ELR (cell line): ENCODE measurements around the gene GPHB5.
"Not testable (repeated sequence)": the region's sequence is repeated elsewhere in the genome, so short reads cannot be mapped to it uniquely, and the experiment has no call there.

Experiments used
- DNase-seq: peaks from one replicate; pipeline ENCODE4 v3.0.0-alpha.2; 2015; ENCODE audit warnings: low read depth

The GPHB5 gene, protein sequence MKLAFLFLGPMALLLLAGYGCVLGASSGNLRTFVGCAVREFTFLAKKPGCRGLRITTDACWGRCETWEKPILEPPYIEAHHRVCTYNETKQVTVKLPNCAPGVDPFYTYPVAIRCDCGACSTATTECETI

DNA sequence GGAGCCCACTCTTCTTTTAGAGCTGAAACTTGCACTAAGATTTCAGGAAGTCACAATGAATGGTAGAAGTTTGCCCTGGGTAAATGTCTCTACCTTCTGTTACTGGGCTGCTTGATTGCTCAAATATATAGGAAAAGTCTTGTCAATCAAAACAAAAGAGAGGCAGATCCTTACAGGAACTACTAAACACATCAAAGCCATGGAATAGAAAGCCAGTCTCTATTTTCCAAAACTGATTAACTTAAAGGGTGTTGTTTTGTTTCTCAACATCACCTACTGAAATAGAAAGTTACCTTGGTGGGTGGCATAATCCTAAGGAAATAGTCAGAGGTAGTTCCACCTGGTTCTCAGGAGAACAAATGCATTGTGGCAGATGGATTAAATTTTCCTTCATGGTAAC, at the start of gene GPHB5:
Gene GPHB5, minus strand, starts transcription at position 101 of the 400 bp plus-strand sequence. CDS start 1,086 bp downstream, outside the sequence.
- no peak for DNase-seq

DNA sequence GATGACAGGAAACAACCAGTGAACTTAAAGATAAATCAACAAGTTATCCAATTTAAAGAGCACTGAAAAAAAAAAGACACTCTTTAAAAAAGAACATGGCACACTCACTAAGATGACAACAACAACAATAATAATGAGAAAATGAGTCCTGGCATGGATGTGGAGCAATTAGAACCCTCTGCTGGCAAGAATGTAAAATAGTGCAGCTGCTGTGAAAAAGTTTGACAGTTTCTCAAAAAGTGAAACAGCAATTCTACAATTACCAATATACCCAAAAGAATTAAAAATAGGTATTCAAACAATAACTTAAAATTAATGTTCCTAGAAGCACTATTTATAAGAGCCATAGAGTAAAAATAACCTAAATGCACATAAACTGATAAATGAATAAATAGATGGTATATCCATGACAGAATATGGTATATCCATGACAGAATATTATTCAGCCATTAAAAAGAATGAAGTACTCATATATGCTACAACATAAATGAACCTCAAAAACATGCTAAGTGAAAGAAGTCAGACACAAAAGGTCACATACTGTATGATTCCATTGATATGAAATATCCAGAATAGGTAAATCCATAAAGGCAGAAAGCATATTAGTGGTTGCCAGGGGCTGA, 49.1 kb upstream of the GPHB5 start:
- DNase-seq: no peak

DNA sequence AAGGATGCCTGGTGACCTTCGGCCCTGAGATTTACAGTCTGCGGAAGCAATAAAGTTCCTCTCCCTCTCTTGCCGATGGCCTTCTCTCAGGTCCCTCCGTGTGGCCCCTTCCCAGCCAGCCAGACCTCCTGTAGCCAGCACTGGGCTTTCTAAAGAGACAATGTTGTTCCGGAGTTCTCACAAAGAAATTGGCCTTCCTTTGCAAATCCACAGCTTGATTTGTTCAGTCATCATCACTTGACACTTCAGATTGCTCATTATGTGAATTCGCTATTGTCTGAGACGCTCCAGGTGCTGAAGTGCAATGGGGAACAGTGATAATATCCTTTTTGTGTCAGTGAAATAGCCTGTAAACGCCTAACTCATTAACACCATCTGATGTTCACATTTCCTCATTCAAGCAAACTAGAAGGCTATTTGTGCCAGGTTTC, 43.7 kb upstream of the GPHB5 start:
- DNase-seq: no peak

DNA sequence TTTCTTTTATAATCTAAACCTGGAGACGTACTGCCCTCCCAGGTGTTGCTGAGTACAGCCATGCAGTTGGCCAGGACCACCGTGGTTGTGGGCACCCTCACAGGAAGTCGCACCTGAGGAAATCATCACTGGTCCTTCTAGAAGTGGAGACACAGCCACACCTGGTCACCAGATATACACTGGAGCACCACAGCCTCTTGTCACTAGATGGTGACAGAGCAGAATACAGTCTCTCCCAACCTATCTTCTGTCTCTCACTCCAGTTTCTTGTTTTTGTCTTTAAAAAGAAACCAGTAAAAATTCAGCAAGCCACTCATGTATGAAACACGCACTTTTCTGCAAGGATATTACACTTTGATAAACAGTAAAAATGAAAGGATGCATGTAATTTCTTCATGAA, 43.1 kb upstream of the GPHB5 start:
- DNase-seq: no peak

DNA sequence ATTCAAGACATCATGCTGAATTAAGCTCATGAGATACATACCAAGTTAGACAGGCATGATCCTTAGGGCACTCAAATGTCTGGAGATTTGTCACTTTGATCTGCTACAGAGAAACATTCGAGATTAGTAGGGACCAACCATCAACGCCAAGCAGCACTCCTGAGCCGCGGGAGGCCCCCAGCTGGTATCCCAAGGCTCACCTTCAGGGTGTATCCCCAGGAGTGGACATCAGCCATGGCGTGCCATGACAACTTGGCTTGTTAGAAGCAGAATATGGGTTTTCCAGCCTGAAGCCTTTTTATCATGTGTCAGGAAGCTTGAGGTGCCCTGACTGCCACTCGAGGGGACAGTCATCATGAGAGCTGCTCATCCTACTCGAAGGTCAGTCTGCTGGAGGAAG, 39.1 kb upstream of the GPHB5 start:
- no peak for DNase-seq

DNA sequence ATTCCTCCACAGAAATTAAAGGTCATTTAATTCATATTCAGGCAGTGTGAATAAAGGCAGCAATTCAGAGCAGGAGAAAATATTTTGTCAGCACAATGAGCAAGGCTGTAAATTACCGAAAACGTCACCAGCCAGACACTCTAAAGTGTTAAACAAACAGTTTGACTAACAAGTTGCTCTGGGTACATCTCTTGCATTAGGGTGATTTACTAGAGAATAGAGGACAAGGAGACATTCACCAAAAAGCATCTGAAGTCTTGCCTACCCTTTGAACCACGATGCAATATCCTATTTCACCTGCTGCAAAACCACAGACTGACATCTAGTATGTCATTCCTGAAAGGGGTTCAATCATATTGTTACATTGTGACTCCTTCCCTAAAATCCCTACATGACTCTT, 27.1 kb upstream of the GPHB5 start:
- DNase-seq: no peak

DNA sequence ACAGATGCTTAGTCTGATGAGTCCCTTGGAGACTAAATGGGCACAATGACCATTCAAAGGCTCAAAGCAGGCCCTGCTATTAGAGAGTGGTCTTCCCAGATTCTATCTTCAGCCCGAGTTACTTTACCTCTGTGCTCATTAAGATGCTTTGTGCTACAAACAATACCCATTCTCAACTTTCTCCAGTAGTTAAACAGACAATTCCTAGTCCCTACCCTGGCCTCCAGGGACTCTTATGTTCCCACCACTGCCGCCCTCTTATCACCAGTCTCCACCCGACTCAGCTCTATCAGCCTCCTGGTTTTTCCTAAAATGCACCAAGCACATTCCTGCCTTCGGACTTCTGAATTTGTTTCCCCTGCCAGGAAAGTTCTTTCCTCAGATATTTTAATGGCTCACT, 25.6 kb upstream of the GPHB5 start:
- DNase-seq: no peak

DNA sequence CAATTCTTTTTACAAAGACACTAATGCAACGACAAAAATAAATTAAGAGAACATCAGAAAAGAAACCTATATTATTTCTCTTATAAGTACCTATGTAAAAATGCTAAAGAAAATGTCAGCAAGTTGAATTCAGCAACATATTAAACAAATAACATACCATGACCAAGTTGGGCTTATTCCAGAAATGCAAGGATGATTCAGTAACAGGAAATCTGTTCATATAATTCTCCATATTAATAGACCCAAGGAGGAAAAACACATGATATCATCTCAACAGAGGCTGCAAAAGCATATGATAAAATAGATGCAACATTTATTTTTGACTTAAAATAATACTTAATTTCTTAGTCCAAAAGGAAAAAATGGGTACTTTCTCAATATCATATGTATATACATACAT, 25.1 kb upstream of the GPHB5 start:
- peak; percentile 48 for DNase-seq

DNA sequence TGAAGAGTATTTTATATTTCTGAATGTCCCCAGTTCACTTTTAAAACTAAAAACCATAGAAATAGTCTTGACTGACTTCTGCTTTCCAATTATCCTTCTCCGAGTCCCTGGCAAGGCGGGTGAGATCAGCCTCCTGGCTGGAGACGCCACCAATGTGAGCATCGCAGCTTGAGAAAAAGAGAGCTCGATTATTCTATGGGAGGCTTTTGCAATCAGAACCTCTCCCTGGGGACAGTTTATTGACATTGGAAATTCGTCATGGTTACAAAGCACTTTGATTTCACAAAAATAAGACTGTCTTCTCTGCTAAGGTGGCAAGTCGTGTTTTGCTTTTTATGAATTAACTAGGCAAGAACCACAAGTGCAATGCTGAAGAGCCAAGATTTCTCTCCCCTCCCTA, 23.6 kb upstream of the GPHB5 start:
- no peak for DNase-seq

DNA sequence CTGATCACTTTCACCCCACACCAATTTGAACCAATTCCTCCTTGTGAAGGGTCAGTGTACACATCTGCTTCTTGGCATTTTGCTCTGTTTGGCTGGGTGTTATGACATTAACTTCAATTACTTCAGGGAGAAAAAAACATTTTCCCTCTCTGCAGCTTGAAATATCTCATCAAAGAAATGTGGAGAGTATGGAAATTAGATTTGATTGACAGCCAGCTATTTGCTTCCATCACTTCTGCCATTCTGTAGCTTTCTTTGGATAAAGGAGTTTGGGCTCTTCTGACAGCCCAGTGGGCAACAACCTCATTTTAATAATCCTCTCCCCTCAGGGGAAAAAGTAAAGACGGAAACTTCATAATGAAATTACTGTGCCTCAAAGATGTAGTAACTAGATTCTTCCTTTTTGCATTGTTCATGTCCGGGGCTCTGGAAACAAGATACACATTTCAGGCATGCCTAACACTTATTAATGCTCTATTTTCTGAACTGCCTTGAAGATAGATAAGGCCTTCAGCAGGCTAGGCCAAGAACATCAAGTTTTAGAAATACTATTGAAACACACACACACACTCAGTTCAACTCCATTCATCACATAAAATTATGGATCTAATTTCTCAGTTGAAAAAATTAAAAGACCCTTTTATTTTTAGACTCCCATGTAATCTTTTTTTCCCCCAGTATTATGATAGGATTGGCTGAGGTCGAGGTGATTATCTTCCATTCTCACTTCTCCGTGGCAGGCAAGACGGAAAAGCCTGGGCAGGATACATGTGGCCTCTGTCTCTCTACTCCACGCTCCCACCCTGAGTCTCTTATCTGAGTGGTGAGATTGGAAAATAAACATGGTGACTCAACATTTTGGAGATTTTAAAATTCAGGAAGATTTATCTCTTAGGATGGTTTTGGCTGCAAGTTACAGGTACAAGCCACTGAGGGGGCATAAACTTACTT, 10.3 kb upstream of the GPHB5 start:
- DNase-seq: no peak

DNA sequence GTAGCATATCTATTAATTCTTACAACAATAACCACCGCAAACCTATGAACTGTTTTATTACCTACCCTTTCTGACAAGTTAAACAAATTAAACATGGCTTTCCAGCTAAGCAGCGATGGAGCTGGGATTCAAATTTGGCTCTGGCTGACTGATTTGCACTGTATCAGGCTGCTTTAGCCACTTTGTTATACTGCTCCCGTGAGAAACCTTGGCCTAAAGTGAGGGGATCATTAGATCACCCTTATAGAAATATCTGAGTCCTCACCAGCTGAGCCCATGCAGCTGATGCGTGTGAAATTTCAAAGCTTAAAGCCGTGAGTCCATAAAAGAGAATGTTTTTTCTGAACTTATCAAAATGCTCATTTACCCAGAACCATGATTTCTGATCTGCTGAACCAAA, 8.1 kb upstream of the GPHB5 start:
- no peak for DNase-seq

DNA sequence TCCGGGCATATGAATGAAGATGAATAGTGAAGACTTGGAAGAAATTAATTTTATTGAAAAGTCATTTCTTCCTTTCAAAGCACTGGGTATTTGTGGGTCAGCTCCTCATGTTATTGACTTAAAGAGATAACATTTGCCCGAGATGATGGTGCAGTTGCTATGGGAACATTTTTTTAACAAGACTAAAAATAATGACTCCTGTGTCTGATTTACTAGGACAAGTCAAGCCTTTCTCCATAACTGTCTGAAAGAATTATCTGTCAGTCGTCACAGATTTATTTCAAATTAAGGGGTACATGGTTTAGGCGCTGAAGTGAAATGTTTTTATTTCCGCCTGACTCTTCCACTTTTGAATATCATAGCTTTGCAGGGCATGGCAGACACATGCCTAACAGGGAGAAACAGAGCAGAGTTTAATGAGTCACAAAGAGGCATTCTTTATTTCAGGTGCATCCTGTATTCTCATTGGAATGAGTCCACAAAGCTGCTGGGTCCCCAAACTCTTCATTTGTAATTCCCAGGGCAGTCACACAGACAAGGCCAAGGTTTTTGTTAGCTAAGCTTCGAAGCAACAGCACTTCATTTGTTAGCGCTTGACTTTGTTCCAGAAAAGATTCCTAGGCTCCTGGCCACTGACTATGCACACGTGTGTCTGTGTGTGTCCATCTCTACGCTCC, 4.3 kb upstream of the GPHB5 start:
- no peak for DNase-seq

DNA sequence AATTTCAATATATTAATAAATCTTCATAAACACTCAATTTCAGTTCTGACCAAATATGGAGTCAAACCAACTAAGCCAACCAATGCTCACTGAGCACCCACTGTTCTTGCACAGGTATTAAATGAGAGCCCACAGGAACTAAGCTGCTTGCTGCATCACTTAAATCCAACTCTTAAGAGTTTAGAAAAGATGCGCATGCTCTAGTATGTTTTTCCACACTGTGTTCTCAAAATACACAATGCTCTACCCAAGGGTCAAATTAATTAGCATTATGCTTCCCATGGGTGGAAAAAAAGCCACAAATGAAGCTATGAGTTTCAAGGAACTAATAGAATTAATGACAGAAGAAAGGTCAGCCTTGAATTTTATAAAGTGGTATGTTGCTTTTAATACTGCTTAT, 3.7 kb upstream of the GPHB5 start:
- no peak for DNase-seq

DNA sequence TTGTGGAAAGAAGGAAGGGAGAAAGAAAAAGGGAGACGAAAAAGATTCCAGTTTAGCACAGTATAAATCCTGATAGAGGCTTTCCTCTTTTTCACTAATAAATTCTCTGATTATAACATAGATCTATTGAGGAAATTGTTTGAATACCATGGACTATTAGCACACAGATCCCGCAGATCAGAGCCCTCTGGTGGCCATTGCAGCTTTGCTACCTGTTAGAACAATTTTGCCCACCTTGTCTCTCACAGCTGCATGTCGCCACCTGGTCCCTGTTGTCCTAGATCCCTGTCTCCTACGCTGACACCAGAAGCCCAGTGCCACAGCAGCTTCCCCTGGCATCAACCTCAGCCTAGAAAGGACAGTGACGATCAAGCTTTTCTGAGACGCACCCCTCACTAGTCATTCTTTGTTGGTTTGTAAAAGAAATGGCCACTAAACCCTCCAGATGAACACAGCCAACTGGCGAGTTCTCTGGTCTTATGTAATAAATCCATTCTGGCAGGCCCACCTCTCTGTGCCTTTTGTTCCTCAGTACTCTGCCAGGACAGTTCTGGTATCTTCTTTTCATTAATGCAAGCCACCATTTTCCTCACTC, 9.9 kb downstream of the GPHB5 start:
- DNase-seq: peak; percentile 47

DNA sequence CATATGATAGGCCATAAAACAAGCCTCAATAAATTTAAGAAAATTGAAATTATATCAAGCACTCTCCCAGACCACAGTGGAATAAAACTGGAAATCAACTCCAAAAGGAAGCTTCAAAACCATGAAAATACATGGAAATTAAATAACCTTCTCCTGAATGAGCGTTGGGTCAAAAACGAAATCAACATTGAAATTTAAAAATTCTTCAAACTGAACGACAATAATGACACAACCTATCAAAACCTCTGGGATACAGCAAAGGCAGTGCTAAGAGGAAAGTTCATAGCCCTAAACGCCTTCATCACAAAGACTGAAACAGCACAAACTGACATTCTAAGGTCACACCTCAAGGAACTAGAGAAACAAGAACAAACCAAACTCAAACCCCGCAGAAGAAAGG, 14.3 kb downstream of the GPHB5 start:
- not testable (repeated sequence) for DNase-seq

DNA sequence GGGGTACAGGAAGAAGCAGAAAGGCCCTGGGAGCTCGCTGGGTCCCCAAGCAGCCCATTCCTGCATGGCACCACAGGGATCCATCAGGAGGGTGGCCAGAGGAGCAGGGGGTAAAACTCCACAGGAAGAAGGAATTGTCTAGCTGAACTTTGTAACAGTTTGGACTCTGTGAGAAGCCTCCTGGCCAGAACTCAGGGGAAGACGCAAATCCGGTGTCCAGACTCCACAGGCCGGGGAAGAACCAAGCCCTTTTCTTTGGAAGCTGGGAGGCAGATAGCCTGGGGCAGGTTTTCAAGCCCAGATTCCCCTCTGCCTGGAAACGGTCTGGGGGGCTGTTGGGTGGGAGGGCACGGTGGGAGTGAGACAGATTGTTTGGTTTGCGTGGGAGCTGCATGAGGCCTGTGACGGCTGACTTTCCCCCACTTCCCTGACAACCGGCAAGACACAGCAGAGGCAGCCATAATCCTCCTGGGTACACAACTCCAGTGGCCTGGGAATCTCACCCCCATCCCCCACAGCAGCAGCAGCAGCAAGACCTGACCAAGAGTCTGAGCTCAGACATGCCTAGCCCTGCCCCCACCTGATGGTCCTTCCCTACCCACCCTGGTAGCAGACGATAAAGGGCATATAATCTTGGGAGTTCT, 16.7 kb downstream of the GPHB5 start:
- DNase-seq: no peak

DNA sequence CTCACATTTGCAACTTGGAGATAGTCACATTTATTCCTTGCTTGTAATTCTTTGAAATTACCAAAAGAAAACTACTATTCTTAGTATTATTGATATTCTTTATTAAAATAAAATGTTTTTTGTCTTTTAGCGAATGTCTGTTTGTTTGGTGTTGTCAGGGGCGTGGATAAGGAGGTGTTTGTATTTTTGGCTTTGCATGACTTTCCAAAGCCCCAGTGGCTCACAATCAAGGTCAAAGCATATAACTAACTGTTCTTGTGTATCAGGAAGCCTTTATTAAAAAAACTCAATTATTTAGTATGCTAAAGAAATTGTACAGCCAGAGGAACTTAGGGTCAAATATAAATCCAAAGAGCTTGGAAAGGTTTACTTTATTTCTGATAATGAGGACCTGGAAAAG, 17.9 kb downstream of the GPHB5 start:
- DNase-seq: no peak

DNA sequence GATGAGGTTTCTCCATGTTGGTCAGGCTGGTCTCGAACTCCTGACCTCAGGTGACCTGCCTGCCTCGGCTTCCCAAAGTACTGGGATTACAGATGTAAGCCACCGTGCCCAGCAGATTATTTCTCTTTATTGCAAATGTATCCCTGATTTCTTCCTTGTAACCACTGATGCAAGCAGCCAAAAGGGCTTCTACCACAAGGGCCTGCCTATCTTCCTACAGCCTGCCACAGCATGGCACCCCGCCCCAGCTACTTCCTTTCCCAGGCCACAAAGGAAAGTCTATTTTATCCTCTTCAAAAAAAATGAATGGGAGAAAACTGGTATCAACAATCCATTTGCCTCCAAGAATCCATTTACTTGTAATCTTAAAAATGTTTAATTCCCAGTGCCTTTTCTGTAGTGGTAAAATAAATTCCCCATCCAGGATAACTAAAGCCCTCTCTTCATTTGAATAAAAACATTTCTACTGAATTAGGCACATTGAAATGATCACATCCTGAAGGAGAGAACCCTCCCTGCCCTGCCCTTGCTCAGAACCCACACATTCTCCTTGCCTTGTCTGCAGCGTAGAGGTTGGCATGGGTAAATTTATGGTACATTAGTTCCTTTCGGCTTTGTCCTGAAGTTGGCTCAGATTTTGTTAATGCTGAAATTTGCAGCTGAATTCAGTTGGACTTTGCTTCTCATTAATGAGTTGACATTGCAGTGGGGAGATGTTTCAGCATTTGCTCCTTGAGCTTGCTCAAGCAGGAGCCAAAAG, 19.2 kb downstream of the GPHB5 start:
- no peak for DNase-seq

DNA sequence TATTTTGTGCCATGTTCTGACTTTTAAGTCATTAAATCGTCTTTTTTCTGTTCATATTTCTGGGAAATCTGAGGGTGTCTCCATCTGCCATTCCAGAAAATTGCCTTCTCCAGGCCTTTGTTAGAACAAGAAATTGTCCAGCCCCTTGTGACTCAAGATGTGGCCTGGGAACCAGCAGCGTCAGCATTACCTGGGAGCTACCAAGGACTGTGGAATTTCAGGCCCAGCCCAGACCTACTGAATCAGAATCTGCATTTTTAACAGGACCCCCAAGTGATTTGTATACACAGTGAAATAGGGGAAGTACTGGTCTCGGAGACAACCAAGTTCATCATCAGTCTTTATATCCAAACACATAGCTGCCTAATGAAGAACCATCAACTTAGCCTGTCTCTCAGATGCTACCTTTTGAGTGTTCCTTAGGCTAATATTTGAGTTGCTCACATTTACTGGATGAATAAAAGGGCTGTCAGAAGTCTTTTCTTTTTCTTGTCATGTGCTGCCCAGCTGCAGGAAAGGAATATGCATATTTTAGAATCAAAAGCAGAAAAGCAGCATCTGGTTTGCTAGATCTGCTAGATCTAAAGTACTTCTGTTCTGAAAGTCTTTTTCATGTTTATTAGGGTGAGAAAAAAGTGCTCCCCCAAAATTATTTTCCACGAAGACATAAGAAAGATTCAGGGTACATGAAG, 21.2 kb downstream of the GPHB5 start:
- DNase-seq: no peak

DNA sequence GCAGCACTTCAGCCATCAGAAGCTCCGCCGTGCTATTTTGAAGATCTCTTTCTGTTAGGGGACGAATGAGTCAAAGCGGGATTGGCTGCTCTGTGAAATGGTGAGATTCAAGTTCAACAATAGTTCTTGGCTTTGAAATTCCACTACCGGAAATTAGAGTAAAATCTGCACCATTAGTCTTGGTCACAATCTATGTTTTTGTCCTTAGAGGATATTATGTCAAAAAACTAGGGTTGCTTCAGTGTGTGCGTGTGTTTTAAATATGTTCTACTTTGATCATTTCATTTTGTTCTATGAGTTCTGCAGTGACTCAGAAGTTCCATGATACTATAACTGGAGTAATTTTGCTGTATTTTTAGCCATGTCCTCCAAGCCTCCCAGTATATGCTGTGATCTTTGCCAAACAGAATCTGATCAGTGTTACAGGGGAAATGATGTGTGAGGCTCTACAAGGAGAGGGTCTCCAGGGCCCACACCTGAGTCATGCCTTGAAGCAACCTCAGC, 22.6 kb downstream of the GPHB5 start:
- DNase-seq: no peak
